HG03457 (cell line): ENCODE data around the gene SRD5A2.
"Not testable (repeated sequence)": the region's sequence is repeated elsewhere in the genome, so short reads cannot be mapped to it uniquely, and the experiment has no call there.

Experiments used
- ATAC-seq: cut with Tn5 transposase; IDR thresholded peaks from one replicate; pipeline ENCODE4 v1.9.1; 2021; ENCODE audit warnings: moderate number of reproducible peaks; ENCODE audit not compliant: unreplicated experiment

The SRD5A2 gene

GRCh38 chr2:31534636-31535035 is 46.1 kb downstream of the SRD5A2 start:
- no peak for ATAC-seq

DNA sequence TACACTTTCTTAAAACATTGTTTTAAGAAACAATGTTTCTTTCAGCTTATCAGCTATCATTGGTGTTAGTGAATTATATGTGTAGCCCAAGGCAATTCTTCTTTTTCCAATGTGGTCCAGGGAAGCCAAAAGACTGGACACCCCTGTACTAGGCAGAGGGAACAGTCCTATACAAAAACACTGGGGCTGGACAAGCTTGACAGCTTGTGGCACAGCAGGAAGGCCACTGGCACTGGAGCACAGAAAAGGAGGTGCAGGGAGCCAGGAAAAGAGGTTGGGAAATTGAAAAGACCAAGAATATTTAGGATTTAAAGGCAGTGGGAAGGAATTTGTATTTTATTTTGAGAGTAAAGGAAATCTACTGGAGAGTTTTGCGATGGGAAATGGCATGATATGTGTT is 47.7 kb downstream of the SRD5A2 start:
- ATAC-seq = no peak

DNA sequence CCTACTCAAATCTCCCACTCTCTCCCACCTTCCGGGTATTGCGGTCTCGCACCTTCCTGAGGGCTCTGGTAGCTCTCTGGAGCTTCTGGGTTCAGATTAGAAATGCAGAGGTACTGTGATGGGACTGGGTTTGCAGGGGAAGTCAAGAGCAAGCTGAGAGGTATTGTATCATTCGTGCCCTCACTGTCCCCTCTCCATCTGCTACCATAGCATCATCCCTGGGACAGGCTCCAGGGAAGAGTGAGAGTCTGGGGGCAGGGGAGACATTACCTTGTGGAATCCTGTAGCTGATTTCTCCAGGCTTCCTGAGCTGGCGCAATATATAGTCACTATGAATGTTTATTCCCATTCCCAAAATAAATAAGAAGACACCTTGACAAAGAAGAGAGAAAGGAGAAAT is 49.6 kb downstream of the SRD5A2 start:
- ATAC-seq = no peak

DNA sequence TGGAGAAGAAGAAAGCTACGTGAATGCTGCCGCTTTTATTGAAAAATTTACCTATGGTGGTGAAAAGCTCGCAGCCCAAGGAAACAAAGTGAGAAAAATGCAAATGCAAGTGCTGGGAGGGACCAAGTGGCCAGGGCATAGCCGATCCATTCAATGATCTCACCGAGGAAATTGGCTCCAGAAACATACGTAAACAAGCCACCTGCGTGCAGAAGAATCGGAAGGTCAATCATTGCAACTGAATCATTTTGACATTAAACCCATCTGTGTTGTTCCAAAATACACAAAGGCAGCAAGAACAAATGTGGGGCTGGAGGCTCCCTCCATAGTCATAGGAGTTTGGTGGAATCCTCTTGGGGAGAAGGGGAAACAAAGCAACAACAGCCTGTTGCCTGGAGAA is 51.5 kb downstream of the SRD5A2 start:
- no peak for ATAC-seq

GRCh38 chr2:31528823-31529222 is 51.9 kb downstream of the SRD5A2 start:
- no peak for ATAC-seq

GRCh38 chr2:31526946-31527732 is 53.6 kb downstream of the SRD5A2 start:
- no peak for ATAC-seq

DNA sequence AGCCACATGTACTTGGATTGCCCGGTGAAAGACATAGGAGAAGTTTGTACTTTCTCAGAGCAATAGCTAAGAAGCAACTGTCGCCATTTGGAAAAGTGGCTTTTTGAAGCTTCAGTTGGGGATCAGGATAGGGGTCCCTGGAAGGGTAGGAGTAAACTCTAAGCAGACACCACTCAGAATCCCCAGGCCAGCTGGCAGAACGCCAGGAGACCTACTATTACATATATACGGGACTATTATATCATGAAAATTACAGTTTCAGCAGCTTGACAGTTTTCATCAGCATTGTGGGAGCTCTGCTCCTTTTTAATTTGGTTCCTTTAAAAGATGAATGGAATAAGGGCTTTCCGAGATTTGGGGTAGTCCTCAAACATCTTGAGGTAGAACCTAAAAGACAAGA is 54.9 kb downstream of the SRD5A2 start:
- ATAC-seq = no peak

DNA sequence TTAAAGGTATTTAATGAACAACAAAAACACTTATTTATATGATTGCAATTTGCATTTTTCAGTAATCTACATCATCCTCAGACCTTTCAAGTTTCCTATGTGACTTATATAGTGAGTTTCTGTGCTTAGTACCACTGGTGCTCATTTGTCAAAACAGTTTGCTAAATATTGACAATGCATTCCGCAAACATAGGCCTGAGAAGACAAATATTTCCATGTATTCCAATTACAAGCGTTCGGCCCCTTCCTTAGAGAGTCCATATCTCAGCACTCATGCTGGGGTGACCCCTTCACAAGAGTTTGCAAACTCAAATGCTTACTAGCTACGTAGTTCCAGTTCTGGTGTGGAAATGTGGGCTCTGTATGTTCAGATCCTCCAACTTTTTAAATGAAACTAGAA is 56.1 kb downstream of the SRD5A2 start:
- ATAC-seq = no peak

DNA sequence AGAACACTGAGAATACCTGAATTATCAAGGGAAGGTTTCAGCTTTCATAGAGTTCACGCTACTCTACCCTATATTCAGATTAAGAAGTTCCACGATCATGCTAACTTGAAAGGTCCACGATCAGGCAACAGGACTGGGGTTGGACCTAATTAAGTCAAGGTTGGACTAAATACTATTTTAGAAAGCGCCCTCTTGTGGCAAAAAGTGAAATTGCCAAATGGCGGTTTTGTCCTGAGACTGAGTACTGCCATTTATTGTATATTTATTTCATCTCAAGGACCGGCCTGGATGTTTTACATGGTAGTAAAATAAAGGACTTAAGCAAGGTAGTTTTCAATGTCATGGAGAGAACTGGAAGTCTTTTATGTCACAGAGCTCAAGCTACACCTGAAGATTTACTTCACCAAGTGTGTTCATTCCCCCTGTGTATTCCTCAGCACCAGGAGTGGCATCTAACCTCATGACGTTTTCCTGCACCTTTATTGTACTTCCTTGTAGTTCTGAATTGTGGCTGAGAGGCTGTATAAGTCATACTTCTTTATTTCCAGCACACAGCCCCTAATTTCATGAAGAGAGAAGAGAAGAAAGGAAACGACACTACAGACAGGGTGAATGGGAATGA is 56.8 kb downstream of the SRD5A2 start:
- no peak for ATAC-seq

DNA sequence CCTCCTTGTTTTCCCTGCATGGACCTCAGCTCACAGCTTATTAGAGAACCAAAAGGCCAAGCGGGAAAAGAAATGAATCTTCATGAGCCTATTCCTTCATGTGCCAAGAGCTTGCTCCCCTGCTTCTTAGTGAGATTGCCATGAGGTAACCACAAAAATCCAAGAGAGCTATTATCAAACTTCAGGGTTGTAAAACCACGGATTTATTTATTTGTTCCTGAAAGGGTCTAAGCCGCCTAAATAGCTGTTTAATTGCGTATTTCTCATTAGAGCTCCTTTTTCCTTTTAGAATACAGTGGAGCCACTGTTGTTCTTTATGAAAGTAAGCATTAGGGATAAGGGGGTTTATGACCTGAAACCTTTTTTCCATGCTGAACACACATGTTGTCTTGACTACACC is 58.0 kb downstream of the SRD5A2 start:
- ATAC-seq = no peak

- no peak for ATAC-seq
Measured at GRCh38 chr2:31517442-31518203, 63.1 kb downstream of the SRD5A2 start.

GRCh38 chr2:31515586-31515985 is 65.2 kb downstream of the SRD5A2 start:
- ATAC-seq = no peak

DNA sequence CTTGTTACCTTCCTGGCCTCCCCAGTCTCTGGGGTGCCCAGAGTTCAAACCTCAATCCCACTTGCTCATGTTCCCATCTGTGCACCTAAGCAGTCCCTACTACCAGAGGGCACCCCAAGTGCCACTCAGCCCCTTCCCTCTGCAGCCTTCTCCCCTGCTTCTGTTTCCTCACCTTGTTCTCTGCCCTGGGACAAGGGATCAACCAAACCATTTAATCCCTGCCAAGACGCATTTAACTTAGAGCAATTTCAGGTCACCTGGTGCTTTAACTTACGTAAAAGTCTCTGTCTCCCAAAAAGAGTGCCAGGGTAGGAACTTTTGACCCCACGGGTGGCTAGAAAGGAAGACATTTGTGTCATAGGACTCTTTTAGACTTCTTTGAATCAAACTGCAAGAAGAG is 67.2 kb downstream of the SRD5A2 start:
- no peak for ATAC-seq

DNA sequence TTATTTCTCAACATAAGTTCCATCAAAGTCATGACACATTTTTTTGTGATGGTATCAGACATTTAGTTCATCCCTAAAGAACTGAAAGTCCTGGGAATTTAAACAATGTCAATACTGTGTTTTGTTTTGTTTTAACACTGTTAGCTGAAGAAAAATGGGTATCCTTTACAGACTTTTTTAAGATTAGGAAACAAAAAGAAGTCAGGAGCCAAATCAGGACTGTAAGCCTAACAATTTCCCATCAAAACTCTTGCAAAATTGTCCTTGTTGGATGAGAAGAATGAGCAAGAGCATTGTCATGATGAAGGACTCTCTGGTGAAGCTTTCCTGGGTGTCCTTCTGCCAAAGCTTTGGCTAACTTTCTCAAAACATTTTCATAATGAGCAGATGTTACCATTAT is 69.4 kb downstream of the SRD5A2 start:
- ATAC-seq = no peak

DNA sequence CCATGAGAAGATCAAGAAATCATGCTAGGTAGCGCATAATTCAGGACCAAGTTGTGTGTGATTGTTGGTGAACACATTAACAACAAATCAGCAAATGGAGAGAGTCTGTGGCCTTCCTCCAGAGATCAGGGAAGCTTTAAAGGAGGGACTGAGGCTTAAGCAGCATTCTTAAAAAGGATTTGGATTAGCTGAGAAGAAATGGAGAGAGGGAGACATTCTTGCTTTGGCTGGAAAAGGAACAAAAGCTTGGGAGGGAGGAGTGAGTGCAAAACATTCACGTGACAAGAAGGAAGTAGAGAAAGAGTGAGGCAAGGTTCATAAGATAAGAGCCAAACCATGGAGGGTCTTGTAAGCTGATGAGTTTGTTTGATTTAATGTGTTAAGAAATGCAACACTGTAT is 75.6 kb downstream of the SRD5A2 start:
- no peak for ATAC-seq

DNA sequence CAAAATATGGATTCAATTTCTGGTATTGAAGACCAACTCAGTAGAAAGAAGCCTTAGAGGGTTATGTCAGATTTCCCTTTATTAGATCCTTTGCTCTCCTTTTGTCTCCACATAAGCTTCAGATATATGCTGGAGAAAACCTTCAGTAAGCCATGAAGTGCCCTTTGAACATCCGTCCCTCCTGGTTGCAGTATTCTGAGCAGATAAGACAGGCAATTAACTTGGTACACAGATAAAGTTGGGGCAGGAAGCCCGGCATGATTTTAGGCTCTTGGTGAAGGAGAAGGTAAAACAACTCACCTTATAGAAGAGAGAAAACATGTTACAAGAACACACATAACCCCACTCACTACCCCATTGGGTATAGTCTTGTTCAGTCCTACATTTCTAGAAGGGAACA is 76.4 kb downstream of the SRD5A2 start:
- ATAC-seq = no peak

GRCh38 chr2:31496451-31496874 is 84.3 kb downstream of the SRD5A2 start:
- not testable (repeated sequence) for ATAC-seq

- not testable (repeated sequence) for ATAC-seq
Measured at GRCh38 chr2:31489339-31489738, 91.4 kb downstream of the SRD5A2 start.

DNA sequence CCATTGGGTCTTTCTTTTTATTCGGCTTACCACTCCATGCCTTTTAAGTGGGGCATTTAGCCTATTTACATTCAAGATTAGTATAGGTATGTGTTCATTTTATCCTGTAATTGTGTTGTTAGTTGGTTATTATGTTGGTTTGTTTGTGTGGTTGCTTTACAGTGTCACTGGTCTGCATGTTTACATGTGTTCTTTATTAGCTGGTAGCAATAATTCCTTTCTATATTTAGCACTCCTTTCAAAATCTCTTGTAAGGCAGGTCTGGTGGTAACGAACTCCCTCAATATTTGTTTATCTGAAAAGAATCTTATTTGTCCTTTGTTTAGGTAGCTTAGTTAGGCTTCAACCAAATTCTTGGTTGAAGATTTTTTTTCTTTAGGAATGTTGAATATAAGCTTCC is 97.5 kb downstream of the SRD5A2 start:
- ATAC-seq = no peak

DNA sequence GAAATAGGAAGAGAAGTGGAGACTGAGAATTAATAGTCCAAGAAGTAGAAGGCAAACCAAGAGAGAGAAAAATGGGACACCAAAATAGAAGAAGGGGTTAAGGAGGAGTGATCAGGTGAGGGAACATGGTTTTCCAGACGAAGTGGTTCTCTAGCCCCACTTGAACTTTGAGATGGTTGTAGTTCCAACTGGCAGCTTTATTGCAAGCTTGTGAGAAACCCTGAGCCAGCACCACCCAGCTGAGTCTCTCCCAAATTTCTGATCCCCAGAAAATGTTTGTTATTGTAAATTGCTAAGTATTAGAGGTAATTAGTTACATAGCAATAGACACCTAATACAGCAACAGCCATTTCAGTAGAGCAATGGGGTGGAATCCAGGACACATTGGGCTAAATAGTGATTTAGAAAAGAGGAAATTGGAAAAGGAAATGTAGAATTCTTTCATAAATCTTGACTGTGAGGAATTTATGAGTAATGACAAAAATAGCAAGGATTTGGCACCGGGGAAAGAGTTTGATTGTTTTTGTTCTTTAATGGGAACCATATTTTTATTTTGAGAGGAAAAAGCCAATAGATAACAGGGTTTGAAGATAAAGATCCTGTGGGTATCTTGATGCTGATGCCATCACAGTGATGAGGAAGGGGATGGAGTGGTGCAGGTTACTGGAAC is 104.1 kb downstream of the SRD5A2 start:
- ATAC-seq = no peak

DNA sequence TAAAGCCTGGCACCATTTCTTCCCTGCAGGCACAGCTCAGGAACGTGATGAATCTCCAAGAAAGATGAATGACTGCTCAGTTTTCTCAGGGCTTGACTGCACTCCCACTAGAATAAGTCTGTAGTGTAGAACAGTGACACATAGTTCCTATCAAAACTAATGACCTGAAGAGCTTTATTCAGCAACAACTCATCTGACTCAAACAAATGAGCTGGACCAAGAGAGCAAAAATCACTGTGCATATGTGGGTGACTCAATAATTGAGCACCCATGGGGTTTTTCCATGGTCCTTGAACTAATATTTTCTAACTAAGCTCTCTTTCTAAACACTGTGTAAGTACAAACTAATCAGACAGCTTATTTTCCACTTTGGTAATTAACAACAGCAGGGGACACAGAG is 105.0 kb downstream of the SRD5A2 start:
- no peak for ATAC-seq
